HG03095 (cell line): ENCODE measurements around the gene ASMTL.

ENCODE experiments used
- ATAC-seq: cut with Tn5 transposase; IDR thresholded peaks from one replicate; pipeline ENCODE4 v1.9.1; 2021; ENCODE audit warnings: moderate library complexity; ENCODE audit not compliant: unreplicated experiment

Gene ASMTL

DNA sequence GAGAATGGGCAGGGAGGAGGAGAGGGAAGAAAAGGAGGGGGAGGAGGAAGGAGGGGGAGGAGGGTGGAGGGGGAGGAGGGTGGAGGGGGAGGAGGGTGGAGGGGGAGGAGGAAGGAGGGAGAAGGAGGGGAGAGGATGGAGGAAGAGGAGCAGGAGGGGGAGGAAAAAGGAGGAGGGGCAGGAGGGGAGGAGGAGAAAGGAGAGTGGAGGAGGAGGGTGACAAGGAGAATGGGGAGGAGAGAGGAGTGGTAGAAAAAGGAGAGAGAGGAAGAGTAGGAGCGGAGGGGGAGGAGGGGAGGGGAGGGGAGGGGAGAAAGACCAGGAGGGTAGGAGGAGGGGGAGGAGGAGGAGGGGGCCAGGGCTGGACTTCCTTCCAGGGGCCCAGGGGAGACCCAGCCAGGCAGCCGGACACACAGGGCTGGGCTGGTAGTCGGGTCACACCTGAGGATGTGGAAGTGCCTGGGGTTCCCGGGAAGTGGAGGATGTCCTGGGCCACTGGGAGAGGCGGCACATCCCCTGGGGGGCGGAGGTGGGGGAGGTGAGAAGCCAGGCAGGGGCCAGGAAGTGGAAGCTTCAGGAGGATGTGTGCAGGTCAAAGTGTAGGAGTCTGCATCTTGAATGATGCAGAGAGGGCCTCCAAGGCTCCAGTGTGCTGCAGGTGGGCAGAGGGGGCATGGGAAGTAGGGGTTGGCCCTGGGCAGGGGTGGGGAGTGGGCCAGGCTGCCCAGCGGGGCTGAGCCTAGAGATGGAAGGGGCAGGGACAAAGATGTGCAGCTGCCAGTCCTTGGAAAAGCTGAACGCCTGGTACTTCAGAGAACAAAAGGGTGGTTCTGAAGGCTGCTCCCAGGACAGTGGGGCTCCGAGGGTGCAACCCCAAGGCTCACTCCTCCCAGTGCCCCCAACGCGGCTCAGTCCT, 97.3 kb downstream of the ASMTL start:
- ATAC-seq = no peak

DNA sequence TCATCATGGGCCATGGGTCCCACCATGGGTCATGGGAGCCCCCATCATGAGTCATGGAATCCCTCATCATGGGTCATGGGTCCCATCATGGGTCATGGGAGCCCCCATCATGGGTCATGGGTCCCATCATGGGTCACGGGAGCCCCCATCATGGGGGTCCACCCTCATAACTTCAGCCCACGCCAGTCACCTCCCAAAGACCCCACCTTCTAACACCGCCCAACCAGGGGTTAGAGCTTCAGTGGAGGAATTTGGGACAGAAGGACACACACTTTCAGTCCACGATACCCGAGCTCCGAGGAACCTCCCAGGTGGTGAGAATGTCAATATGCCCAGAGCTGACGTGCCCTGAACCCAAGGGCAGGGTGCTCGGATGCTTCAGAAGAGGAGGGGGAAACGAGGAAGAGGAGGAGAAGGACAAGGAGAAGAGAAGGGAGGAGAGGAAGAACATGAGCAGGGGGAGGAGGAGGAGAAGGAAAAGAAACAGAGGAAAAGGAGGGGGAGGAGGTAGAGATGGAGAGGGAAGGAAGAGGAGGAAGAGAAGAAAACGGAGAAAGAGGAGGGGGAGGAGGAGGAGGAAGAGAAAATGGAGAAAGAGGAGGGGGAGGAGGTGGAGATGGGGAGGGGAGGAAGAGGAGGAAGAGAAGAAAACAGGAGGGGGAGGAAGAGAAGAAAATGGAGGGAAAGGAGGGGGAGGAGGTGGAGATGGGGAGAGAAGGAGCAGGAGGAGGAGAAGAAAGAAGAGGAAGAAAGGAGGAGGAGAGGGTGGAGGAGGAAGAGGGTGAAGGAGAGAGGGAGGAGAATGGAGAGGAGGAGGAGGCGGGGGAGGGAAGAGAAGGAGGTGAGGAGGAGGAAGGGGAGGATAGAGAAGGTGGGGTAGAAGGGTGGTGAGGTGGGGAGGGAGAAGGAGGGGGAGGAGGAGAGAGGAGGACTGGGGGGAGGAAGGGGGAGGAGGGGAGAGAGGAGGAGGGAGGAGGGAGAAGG, 98.4 kb downstream of the ASMTL start:
- ATAC-seq = no peak
